DND-41 (cell line): Measurements from ENCODE around the gene PTPN23.

Experiments
- ATAC-seq: fragments of 200-7000 bp; cut with Tn5 transposase; 3 replicates; pipeline ENCODE4 v1.9.1; 2021; ENCODE audit warnings: low read depth; ENCODE audit not compliant: insufficient read depth
- DNase-seq: peaks from one replicate; pipeline ENCODE4 v3.0.0-alpha.2; 2020
- H2AFZ ChIP-seq: 2 replicates; pipeline ENCODE4 v1.6.0; 2012; ENCODE audit warnings: low read depth, low read length
- H3K27ac ChIP-seq: 2 replicates; pipeline ENCODE4 v1.5.1; 2012; ENCODE audit warnings: low read length, inconsistent platforms
- H3K27me3 ChIP-seq: fragments of 200-600 bp; sonication (generic); 2 replicates; pipeline ENCODE4 v1.6.0; 2012; ENCODE audit warnings: low read length, mild to moderate bottlenecking, inconsistent platforms; ENCODE audit not compliant: insufficient read depth, poor library complexity
- H3K36me3 ChIP-seq: 2 replicates; pipeline ENCODE4 v1.5.1; 2012; ENCODE audit warnings: low read length, inconsistent platforms; ENCODE audit not compliant: insufficient read depth
- H3K4me1 ChIP-seq: 2 replicates; pipeline ENCODE4 v1.5.1; 2012; ENCODE audit warnings: mild to moderate bottlenecking, low read length; ENCODE audit not compliant: insufficient read depth
- H3K4me2 ChIP-seq: 2 replicates; pipeline ENCODE4 v1.6.0; 2012; ENCODE audit warnings: mild to moderate bottlenecking, moderate library complexity, low read length, inconsistent platforms; ENCODE audit not compliant: insufficient read depth
- H3K4me3 ChIP-seq, 2 experiments: fragments of 200-600 bp in 1 of 2; shearing (Covaris generic) in 1 of 2; 2 replicates each; pipeline ENCODE4 v1.5.1; 2012 to 2016; ENCODE audit warnings: inconsistent platforms in 2 of 2, low read length in 2 of 2, mild to moderate bottlenecking in 2 of 2, low read depth in 1 of 2, moderate library complexity in 1 of 2
- H3K79me2 ChIP-seq: 2 replicates; pipeline ENCODE4 v1.6.0; 2012; ENCODE audit warnings: low read length, inconsistent platforms; ENCODE audit not compliant: insufficient read depth
- H3K9ac ChIP-seq: 2 replicates; pipeline ENCODE4 v1.6.0; 2012; ENCODE audit warnings: low read depth, mild to moderate bottlenecking, inconsistent platforms, low read length, moderate library complexity
- H3K9me3 ChIP-seq: 2 replicates; pipeline ENCODE4 v1.5.1; 2012; ENCODE audit warnings: low read length, moderate library complexity, mild to moderate bottlenecking, inconsistent platforms; ENCODE audit not compliant: insufficient read depth, severe bottlenecking
- H4K20me1 ChIP-seq: 2 replicates; pipeline ENCODE4 v1.6.0; 2012; ENCODE audit warnings: low read length; ENCODE audit not compliant: insufficient read depth
- EZH2 ChIP-seq: IDR thresholded peaks from 3 replicates; pipeline ENCODE4 v1.6.1; 2012; ENCODE audit warnings: borderline replicate concordance, low read depth, mild to moderate bottlenecking, moderate library complexity, low read length, inconsistent platforms; ENCODE audit not compliant: severe bottlenecking
- TF ChIP-seq, protein P1 (sequence below): IDR thresholded peaks from 2 replicates; pipeline ENCODE4 v1.5.1; 2012; ENCODE audit warnings: borderline replicate concordance, low read length, moderate library complexity, mild to moderate bottlenecking; ENCODE audit not compliant: poor library complexity, severe bottlenecking; ENCODE audit errors: extremely low read depth

PTPN23 gene

GRCh38 chr3:47339951-47340350 lies 40.9 kb upstream of the PTPN23 start:
- Histone ChIP-seq H3K4me2 (no peak overlapping the region), H3K9me3 (no peaks in the 10 kb centered on the region), H4K20me1 (no peaks in the 10 kb centered on the region), H2AFZ (no peak overlapping the region), H3K79me2 (no peaks in the 10 kb centered on the region), H3K4me1 (no peaks in the 10 kb centered on the region), H3K36me3 (peaks cover 64% of the 10 kb centered on the region), H3K27me3 (no peaks in the 10 kb centered on the region), H3K27ac (no peak overlapping the region), H3K4me3 (no peak overlapping the region), H3K9ac (no peak overlapping the region)
- no peak for ATAC-seq
- TF ChIP-seq EZH2 = no peak
- TF ChIP-seq, protein P1, sequence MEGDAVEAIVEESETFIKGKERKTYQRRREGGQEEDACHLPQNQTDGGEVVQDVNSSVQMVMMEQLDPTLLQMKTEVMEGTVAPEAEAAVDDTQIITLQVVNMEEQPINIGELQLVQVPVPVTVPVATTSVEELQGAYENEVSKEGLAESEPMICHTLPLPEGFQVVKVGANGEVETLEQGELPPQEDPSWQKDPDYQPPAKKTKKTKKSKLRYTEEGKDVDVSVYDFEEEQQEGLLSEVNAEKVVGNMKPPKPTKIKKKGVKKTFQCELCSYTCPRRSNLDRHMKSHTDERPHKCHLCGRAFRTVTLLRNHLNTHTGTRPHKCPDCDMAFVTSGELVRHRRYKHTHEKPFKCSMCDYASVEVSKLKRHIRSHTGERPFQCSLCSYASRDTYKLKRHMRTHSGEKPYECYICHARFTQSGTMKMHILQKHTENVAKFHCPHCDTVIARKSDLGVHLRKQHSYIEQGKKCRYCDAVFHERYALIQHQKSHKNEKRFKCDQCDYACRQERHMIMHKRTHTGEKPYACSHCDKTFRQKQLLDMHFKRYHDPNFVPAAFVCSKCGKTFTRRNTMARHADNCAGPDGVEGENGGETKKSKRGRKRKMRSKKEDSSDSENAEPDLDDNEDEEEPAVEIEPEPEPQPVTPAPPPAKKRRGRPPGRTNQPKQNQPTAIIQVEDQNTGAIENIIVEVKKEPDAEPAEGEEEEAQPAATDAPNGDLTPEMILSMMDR = no peak
- no peak for DNase-seq

- Histone ChIP-seq H3K79me2 (no peaks in the 10 kb centered on the region), H3K4me3 (no peak overlapping the region), H4K20me1 (no peaks in the 10 kb centered on the region), H3K27me3 (no peaks in the 10 kb centered on the region), H3K9ac (no peak overlapping the region), H2AFZ (no peak overlapping the region), H3K27ac (no peak overlapping the region), H3K4me2 (no peak overlapping the region), H3K36me3 (peaks cover 57% of the 10 kb centered on the region), H3K9me3 (no peaks in the 10 kb centered on the region), H3K4me1 (no peaks in the 10 kb centered on the region)
- ATAC-seq (no peak), DNase-seq (no peak)
- TF ChIP-seq, protein P1 = no peak
- no peak for TF ChIP-seq EZH2
Observed at GRCh38 chr3:47340866-47341265, 40.0 kb upstream of the PTPN23 start.

DNA sequence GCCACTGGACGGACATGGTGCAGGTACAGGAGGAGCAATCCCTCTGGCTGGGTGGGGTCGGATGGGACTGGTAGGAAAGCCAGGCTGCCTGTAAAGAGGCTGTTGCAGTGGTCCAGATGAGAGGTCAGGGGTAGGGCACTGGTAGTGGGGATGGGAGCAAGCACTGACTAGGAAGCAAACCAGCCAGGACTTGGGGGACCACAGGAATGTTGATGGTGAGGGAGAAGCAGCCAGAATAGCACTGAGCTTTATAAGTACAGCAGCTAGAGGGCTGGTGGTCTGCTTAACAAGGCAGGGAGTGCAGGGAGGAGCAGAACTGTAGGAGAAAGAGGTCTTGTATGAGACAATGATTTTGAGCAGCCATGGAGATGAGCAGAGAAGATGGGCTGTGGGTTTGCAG lies 38.7 kb upstream of the PTPN23 start:
- ATAC-seq (no peak), DNase-seq (no peak)
- Histone ChIP-seq H3K4me3 (no peak overlapping the region), H3K79me2 (no peaks in the 10 kb centered on the region), H3K9ac (no peak overlapping the region), H4K20me1 (no peaks in the 10 kb centered on the region), H3K9me3 (no peaks in the 10 kb centered on the region), H2AFZ (no peak overlapping the region), H3K27me3 (no peaks in the 10 kb centered on the region), H3K4me1 (no peaks in the 10 kb centered on the region), H3K36me3 (peaks cover 44% of the 10 kb centered on the region), H3K27ac (no peak overlapping the region), H3K4me2 (no peak overlapping the region)
- TF ChIP-seq, protein P1 = no peak
- no peak for TF ChIP-seq EZH2

GRCh38 chr3:47342812-47343211 lies 38.0 kb upstream of the PTPN23 start:
- Histone ChIP-seq H3K79me2 (no peaks in the 10 kb centered on the region), H3K9me3 (no peaks in the 10 kb centered on the region), H3K4me1 (no peaks in the 10 kb centered on the region), H3K27ac (no peak overlapping the region), H3K36me3 (peaks cover 37% of the 10 kb centered on the region), H2AFZ (no peak overlapping the region), H4K20me1 (no peaks in the 10 kb centered on the region), H3K27me3 (no peaks in the 10 kb centered on the region), H3K9ac (no peak overlapping the region), H3K4me2 (no peak overlapping the region), H3K4me3 (no peak overlapping the region)
- DNase-seq (no peak), ATAC-seq (no peak)
- TF ChIP-seq EZH2 = no peak
- TF ChIP-seq, protein P1 = no peak
